Measurements from ENCODE around the gene GALNT18. TPM values are rescaled to one million over a fixed set of nuclear protein-coding genes. Genes with fewer than 3 reads are reported as not detected.

Gene GALNT18
- total and polyA plus RNA-seq, 2 of the 4 experiments (the other 2 are of a cell fraction) = 9.5 to 11.3 TPM

GRCh38 chr11:11246166-11246565 is 375.6 kb downstream of the GALNT18 start:
- H3K4ac ChIP-seq (ENCODE audit: low read depth, low read length) = no peak overlapping the region
- in situ Hi-C loops (cut with MboI; ENCODE audit: low sequenced_read_pairs) = no loop called here

More at GRCh38 chr11:11246166-11246565, 375.6 kb downstream of the GALNT18 start:
- no peak overlapping the region for H2BK120ac ChIP-seq (ENCODE audit: low read depth, low read length)
- no peak overlapping the region for H3K4me3 ChIP-seq (ENCODE audit: insufficient read depth, low read depth, low read length)
- no peak overlapping the region for H2BK15ac ChIP-seq (ENCODE audit: low read depth, low read length)
- no peak overlapping the region for H2BK20ac ChIP-seq (ENCODE audit: low read depth, low read length)
- no peak overlapping the region for H3K56ac ChIP-seq (ENCODE audit: extremely low read depth, insufficient read depth, low read length)
- H3K9ac ChIP-seq (ENCODE audit: low read depth, low read length) = no peak overlapping the region
- POLR2A ChIA-PET (ENCODE audit: unreplicated experiment) = no interaction called here
- no peak overlapping the region for H2AFZ ChIP-seq (replicated peaks; ENCODE audit: low read length, poor library complexity)
- no peak overlapping the region for H4K5ac ChIP-seq (ENCODE audit: low read depth, low read length)
- H3K27me3 ChIP-seq (ENCODE audit: control insufficient read depth, insufficient read depth, low read length) = peaks cover 18% of the 10 kb centered on the region
- H3K23ac ChIP-seq (ENCODE audit: low read depth, low read length) = no peak overlapping the region
- H3K18ac ChIP-seq (ENCODE audit: low read depth, low read length) = no peak overlapping the region
- H2BK5ac ChIP-seq (ENCODE audit: low read depth, low read length, poor library complexity, severe bottlenecking) = no peak overlapping the region
- no peak overlapping the region for H2AK5ac ChIP-seq (ENCODE audit: low read depth, low read length)
- H3K4me2 ChIP-seq (ENCODE audit: low read depth, low read length) = no peak overlapping the region
- no peaks in the 10 kb centered on the region for H3K79me1 ChIP-seq (ENCODE audit: low read depth in 1 of 2, low read length in 2 of 2)
- H3K9me1 ChIP-seq (ENCODE audit: insufficient read depth, low read length) = no peaks in the 10 kb centered on the region
- no peaks in the 10 kb centered on the region for H3K4me1 ChIP-seq (ENCODE audit: control insufficient read depth, insufficient read depth, low read length)
- no peaks in the 10 kb centered on the region for H3K36me3 ChIP-seq (ENCODE audit: control insufficient read depth, insufficient read depth, low read length)
- no peak overlapping the region for H3K27ac ChIP-seq (ENCODE audit: insufficient read depth, low read length)
- BruUV-seq (replicated peaks) = no TSS peak
- DNase-seq (no peak), ATAC-seq (ENCODE audit: low read depth) (no peak)
- H4K91ac ChIP-seq (ENCODE audit: insufficient read depth, low read depth, low read length) = no peak overlapping the region
- CTCF ChIA-PET = no interaction called here
- H4K8ac ChIP-seq (ENCODE audit: low read depth in 2 of 2, low read length in 2 of 2) = no peak overlapping the region
- no peak overlapping the region for H3K14ac ChIP-seq (replicated peaks; ENCODE audit: low read depth, low read length)
- WGBS, 2 experiments (ENCODE audit: extremely low coverage in 2 of 2, insufficient read length in 1 of 2) = no CpG with 5 or more reads among the region's 1 CpG
- H2AK9ac ChIP-seq (replicated peaks; ENCODE audit: low read depth, low read length, poor library complexity) = no peak overlapping the region
- H4K20me1 ChIP-seq (ENCODE audit: insufficient read depth, low read length) = no peaks in the 10 kb centered on the region
- intact Hi-C loops (cut with micrococcal nuclease) = no loop called here
- H3K9me3 ChIP-seq (ENCODE audit: control insufficient read depth, insufficient read depth, low read length) = no peaks in the 10 kb centered on the region
- dilution Hi-C loops (cut with HindIII; ENCODE audit: low sequenced_read_pairs, unreplicated experiment) = no loop called here
- TF ChIP-seq POLR2A (IDR thresholded peaks at IDR 0.05; ENCODE audit: low read depth, low read length) (no peak), RFX5 (IDR thresholded peaks at IDR 0.05; ENCODE audit: low read depth, low read length) (no peak), MAZ (IDR thresholded peaks at IDR 0.05; ENCODE audit: borderline replicate concordance, low read depth, low read length) (no peak), NFE2L2 (IDR thresholded peaks at IDR 0.05; ENCODE audit: low read depth, low read length) (no peak), SMC3 (IDR thresholded peaks at IDR 0.05; ENCODE audit: low read depth, low read length) (no peak), BHLHE40 (IDR thresholded peaks at IDR 0.05; ENCODE audit: low read depth, low read length) (no peak), RAD21 (IDR thresholded peaks at IDR 0.05; ENCODE audit: low read length) (no peak), MAFK (IDR thresholded peaks at IDR 0.05; ENCODE audit: low read depth, low read length) (no peak), MXI1 (IDR thresholded peaks at IDR 0.05; ENCODE audit: borderline replicate concordance, low read depth, low read length) (no peak), RCOR1 (IDR thresholded peaks at IDR 0.05; ENCODE audit: insufficient replicate concordance, low read length) (no peak), USF2 (IDR thresholded peaks at IDR 0.05; ENCODE audit: low read depth, low read length) (no peak), FOS (IDR thresholded peaks at IDR 0.05; ENCODE audit: low read depth, low read length) (no peak), CTCF (conservative IDR thresholded peaks at IDR 0.05; ENCODE audit: low read depth, low read length) (no peak), ELK1 (IDR thresholded peaks at IDR 0.05; ENCODE audit: borderline replicate concordance, low read depth, low read length) (no peak), CHD1 (IDR thresholded peaks at IDR 0.05; ENCODE audit: low read depth, low read length) (no peak), CEBPB (IDR thresholded peaks at IDR 0.05; ENCODE audit: low read depth, low read length) (no peak)

All from IMR-90 (cell line).